H9 (cell line): ENCODE results near the gene PTGES2. TPM values are rescaled to one million over a fixed set of nuclear protein-coding genes. Genes with fewer than 3 reads are reported as not detected.

Source experiments
- DNase-seq: peaks from one replicate; pipeline ENCODE4 v3.0.0-alpha.2; 2017
- H2AFZ ChIP-seq: one replicate; pipeline ENCODE4 v1.6.1; 2013; ENCODE audit warnings: mild to moderate bottlenecking, low read length, control low read depth, moderate library complexity
- H2AK5ac ChIP-seq: 2 replicates; pipeline ENCODE4 v1.6.1; 2013; ENCODE audit warnings: low read length, control low read depth, mixed read lengths; ENCODE audit not compliant: insufficient read length
- H2BK120ac ChIP-seq: one replicate; pipeline ENCODE4 v1.6.1; 2013; ENCODE audit warnings: low read depth, mild to moderate bottlenecking, low read length, control low read depth, inconsistent platforms; ENCODE audit not compliant: poor library complexity, severe bottlenecking
- H2BK12ac ChIP-seq: 2 replicates; pipeline ENCODE4 v1.6.1; 2013; ENCODE audit warnings: low read length, control low read depth, mixed read lengths, low read depth; ENCODE audit not compliant: insufficient read length
- H2BK15ac ChIP-seq: 2 replicates; pipeline ENCODE4 v1.6.1; 2013; ENCODE audit warnings: low read depth, low read length, control low read depth
- H2BK20ac ChIP-seq: one replicate; pipeline ENCODE4 v1.6.1; 2013; ENCODE audit warnings: low read depth, mild to moderate bottlenecking, low read length, control low read depth, inconsistent platforms; ENCODE audit not compliant: poor library complexity, severe bottlenecking
- H2BK5ac ChIP-seq: 2 replicates; pipeline ENCODE4 v1.6.1; 2013; ENCODE audit warnings: low read length, control low read depth, mixed read lengths; ENCODE audit not compliant: insufficient read length
- H3K14ac ChIP-seq: 2 replicates; pipeline ENCODE4 v1.6.1; 2013; ENCODE audit warnings: low read length, control low read depth; ENCODE audit not compliant: insufficient read depth
- H3K18ac ChIP-seq: 2 replicates; pipeline ENCODE4 v1.6.1; 2013; ENCODE audit warnings: low read depth, mild to moderate bottlenecking, mixed read lengths, low read length, control low read depth; ENCODE audit not compliant: insufficient read length
- H3K23ac ChIP-seq: 2 replicates; pipeline ENCODE4 v1.6.1; 2013; ENCODE audit warnings: low read length, control low read depth, mixed read lengths, low read depth; ENCODE audit not compliant: insufficient read length
- H3K23me2 ChIP-seq: 2 replicates; pipeline ENCODE4 v1.6.1; 2013; ENCODE audit warnings: low read depth, mild to moderate bottlenecking, mixed read lengths, low read length, control low read depth; ENCODE audit not compliant: insufficient read length, poor library complexity, severe bottlenecking
- H3K27ac ChIP-seq: 2 replicates; pipeline ENCODE4 v1.5.1; 2013; ENCODE audit warnings: low read length, control low read depth, mixed read lengths, low read depth; ENCODE audit not compliant: insufficient read length
- H3K27me3 ChIP-seq: 2 replicates; pipeline ENCODE4 v1.6.1; 2013; ENCODE audit warnings: low read length, control low read depth, inconsistent platforms; ENCODE audit not compliant: insufficient read depth
- H3K4ac ChIP-seq: 2 replicates; pipeline ENCODE4 v1.6.1; 2013; ENCODE audit warnings: low read depth, mild to moderate bottlenecking, control low read depth, inconsistent platforms, low read length, moderate library complexity
- H3K4me1 ChIP-seq: 2 replicates; pipeline ENCODE4 v1.6.1; 2013; ENCODE audit warnings: low read length, control low read depth, inconsistent platforms; ENCODE audit not compliant: insufficient read depth
- H3K4me2 ChIP-seq: 2 replicates; pipeline ENCODE4 v1.6.1; 2013; ENCODE audit warnings: low read length, control low read depth, mixed read lengths; ENCODE audit not compliant: insufficient read length, insufficient read depth
- H3K56ac ChIP-seq: 2 replicates; pipeline ENCODE4 v1.6.1; 2013; ENCODE audit warnings: low read depth, mild to moderate bottlenecking, mixed read lengths, low read length, control low read depth; ENCODE audit not compliant: insufficient read length
- H3K79me1 ChIP-seq: 2 replicates; pipeline ENCODE4 v1.6.1; 2013; ENCODE audit warnings: low read depth, mild to moderate bottlenecking, moderate library complexity, low read length, control low read depth, inconsistent platforms; ENCODE audit not compliant: insufficient read depth, poor library complexity, severe bottlenecking
- H3K79me2 ChIP-seq: 2 replicates; pipeline ENCODE4 v1.6.1; 2013; ENCODE audit warnings: low read length, control low read depth, inconsistent platforms; ENCODE audit not compliant: insufficient read depth
- H3K9ac ChIP-seq: 2 replicates; pipeline ENCODE4 v1.6.1; 2013; ENCODE audit warnings: low read length, control low read depth, mixed read lengths; ENCODE audit not compliant: insufficient read length; ENCODE audit errors: extremely low read depth
- H3K9me3 ChIP-seq: one replicate; pipeline ENCODE4 v1.6.1; 2013; ENCODE audit warnings: low read depth, low read length, inconsistent platforms; ENCODE audit not compliant: control insufficient read depth
- H3T11ph ChIP-seq: one replicate; pipeline ENCODE4 v1.6.1; 2013; ENCODE audit warnings: mild to moderate bottlenecking, low read length, control low read depth, inconsistent platforms
- H4K20me1 ChIP-seq: one replicate; pipeline ENCODE4 v1.6.1; 2013; ENCODE audit not compliant: control insufficient read depth, insufficient read length, insufficient read depth
- H4K5ac ChIP-seq: 2 replicates; pipeline ENCODE4 v1.6.1; 2013; ENCODE audit warnings: low read depth, mild to moderate bottlenecking, mixed read lengths, low read length, control low read depth; ENCODE audit not compliant: insufficient read length
- H4K8ac ChIP-seq: replicated peaks from 2 replicates; pipeline ENCODE4 v1.6.1; 2013; ENCODE audit warnings: low read length, control low read depth, mixed read lengths, low read depth; ENCODE audit not compliant: insufficient read length
- H4K91ac ChIP-seq: 2 replicates; pipeline ENCODE4 v1.6.1; 2013; ENCODE audit warnings: low read depth, mild to moderate bottlenecking, moderate library complexity, mixed read lengths, low read length, control low read depth; ENCODE audit not compliant: insufficient read length
- H3K27ac Mint-ChIP-seq, 3 experiments: 2 replicates in 2 of 3; 3 replicates in 1 of 3; pipeline ENCODE4 v1.8.0; 2020 to 2021; ENCODE audit warnings: mixed read lengths in 3 of 3, mild to moderate bottlenecking in 1 of 3, moderate library complexity in 1 of 3
- H3K27me3 Mint-ChIP-seq: 2 replicates; pipeline ENCODE4 v1.8.0; 2021; ENCODE audit warnings: low read depth, mild to moderate bottlenecking, moderate library complexity, mixed read lengths
- H3K36me3 Mint-ChIP-seq, 3 experiments: 2 replicates in 2 of 3; 3 replicates in 1 of 3; pipeline ENCODE4 v1.8.0; 2020 to 2021; ENCODE audit warnings: low read depth in 3 of 3, mixed read lengths in 3 of 3; ENCODE audit not compliant: insufficient read depth in 1 of 3
- H3K4me1 Mint-ChIP-seq, 2 experiments: 2 replicates each; pipeline ENCODE4 v1.8.0; 2020; ENCODE audit warnings: mixed read lengths in 2 of 2
- H3K4me3 Mint-ChIP-seq, 2 experiments: 2 replicates in 1 of 2; 3 replicates in 1 of 2; pipeline ENCODE4 v1.8.0; 2020 to 2021; ENCODE audit warnings: mild to moderate bottlenecking in 2 of 2, mixed read lengths in 2 of 2, moderate library complexity in 1 of 2
- H3K9me3 Mint-ChIP-seq, 2 experiments: 2 replicates in 1 of 2; 3 replicates in 1 of 2; pipeline ENCODE4 v1.8.0; 2020; ENCODE audit warnings: mild to moderate bottlenecking in 2 of 2, mixed read lengths in 2 of 2, moderate library complexity in 1 of 2
- WGBS: extraction: QIAGEN DNeasy Blood & Tissue Kit; methylation state at CpG from one replicate; pipeline ENCODE4 v1.1.7; 2013; ENCODE audit warnings: missing lambda C conversion rate, low lambda C conversion rate, mixed read lengths; ENCODE audit not compliant: insufficient read length; ENCODE audit errors: extremely low coverage; 5-methylcytosine and 5-hydroxymethylcytosine counted together
- total RNA-seq: library from RNA; stranded (reverse); gene quantifications from 2 replicates; pipeline ENCODE4 v1.2.1, GENCODE V29; 2021
- TF ChIP-seq, protein P1 (sequence below): fragments of 200-600 bp; sonication (generic); conservative IDR thresholded peaks from 3 replicates; pipeline ENCODE4 v1.8.0; 2021; ENCODE audit warnings: antibody characterized with exemption, mild to moderate bottlenecking

PTGES2 gene
- total RNA-seq, 1 experiment from 2014 or later, result 63.9 TPM

DNA sequence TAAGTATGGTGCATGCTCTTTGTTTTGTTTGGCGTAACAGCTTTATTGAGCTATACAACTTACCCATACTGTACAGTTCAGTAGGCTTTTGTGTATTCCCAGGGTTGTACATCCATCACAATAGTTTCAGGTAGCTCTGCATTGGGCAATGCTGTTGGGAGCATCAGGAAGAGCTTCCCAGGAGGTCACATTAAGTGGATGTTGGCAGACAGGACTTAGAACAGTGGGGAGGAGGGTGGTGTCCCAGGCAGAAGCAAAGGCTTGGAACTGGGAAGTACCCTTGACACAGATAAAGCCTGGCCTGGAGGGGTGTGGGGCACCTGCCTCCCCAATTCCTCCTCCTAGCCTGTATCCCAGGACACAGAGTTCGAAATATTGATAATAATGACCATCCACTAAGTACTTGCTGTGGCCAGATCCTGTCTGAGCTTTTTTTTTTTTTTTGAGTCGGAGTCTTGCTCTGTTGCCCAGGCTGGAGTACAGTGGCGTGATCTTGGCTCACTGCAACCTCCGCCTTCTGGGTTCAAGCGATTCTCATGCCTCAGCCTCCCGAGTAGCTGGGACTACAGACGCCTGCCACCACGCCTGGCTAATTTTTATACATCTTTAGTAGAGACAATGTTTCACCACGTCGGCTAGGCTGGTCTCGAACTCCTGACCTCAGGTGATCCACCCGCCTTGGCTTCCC lies 33.8 kb upstream of the PTGES2 start:
- no peak overlapping the region for H2BK12ac ChIP-seq
- no peak overlapping the region for H3K27ac ChIP-seq
- H2BK5ac ChIP-seq, result no peak overlapping the region
- H2AFZ ChIP-seq, result no peak overlapping the region
- Mint-ChIP-seq H3K36me3 (peaks cover 7 to 37% (median 19%) of the 10 kb centered on the region in 3 experiments; a peak in 6 of 7 replicates), H3K4me1 (peaks cover 6 to 8% of the 10 kb centered on the region in 2 experiments), H3K27me3 (no peaks in the 10 kb centered on the region), H3K4me3 (peak overlapping the region; percentile 76 to 82), H3K9me3 (no peaks in the 10 kb centered on the region), H3K27ac (no peak overlapping the region)
- no peaks in the 10 kb centered on the region for H4K20me1 ChIP-seq
- no peak overlapping the region for H4K5ac ChIP-seq
- H3K18ac ChIP-seq, result no peak overlapping the region
- H3T11ph ChIP-seq, result no peak overlapping the region
- peaks cover 7% of the 10 kb centered on the region for H3K23me2 ChIP-seq
- H2AK5ac ChIP-seq, result no peak overlapping the region
- H3K9ac ChIP-seq, result no peak overlapping the region
- H3K14ac ChIP-seq, result no peak overlapping the region
- DNase-seq, result no peak
- no peaks in the 10 kb centered on the region; the same call in 1 of the 2 replicates for H3K4me1 ChIP-seq
- H3K4me2 ChIP-seq, result no peak overlapping the region
- H3K4ac ChIP-seq, result no peak overlapping the region
- H3K79me1 ChIP-seq, result no peaks in the 10 kb centered on the region
- H3K27me3 ChIP-seq, result no peaks in the 10 kb centered on the region
- H3K23ac ChIP-seq, result no peak overlapping the region
- H4K91ac ChIP-seq, result no peak overlapping the region
- H2BK20ac ChIP-seq, result no peak overlapping the region
- no peak overlapping the region for H4K8ac ChIP-seq
- H2BK120ac ChIP-seq, result no peak overlapping the region
- WGBS, result no CpG with 5 or more reads among the region's 13 CpGs
- no peaks in the 10 kb centered on the region for H3K9me3 ChIP-seq
- no peak overlapping the region for H2BK15ac ChIP-seq
- no peak overlapping the region for H3K56ac ChIP-seq
- no peaks in the 10 kb centered on the region for H3K79me2 ChIP-seq
- TF ChIP-seq, protein P1, sequence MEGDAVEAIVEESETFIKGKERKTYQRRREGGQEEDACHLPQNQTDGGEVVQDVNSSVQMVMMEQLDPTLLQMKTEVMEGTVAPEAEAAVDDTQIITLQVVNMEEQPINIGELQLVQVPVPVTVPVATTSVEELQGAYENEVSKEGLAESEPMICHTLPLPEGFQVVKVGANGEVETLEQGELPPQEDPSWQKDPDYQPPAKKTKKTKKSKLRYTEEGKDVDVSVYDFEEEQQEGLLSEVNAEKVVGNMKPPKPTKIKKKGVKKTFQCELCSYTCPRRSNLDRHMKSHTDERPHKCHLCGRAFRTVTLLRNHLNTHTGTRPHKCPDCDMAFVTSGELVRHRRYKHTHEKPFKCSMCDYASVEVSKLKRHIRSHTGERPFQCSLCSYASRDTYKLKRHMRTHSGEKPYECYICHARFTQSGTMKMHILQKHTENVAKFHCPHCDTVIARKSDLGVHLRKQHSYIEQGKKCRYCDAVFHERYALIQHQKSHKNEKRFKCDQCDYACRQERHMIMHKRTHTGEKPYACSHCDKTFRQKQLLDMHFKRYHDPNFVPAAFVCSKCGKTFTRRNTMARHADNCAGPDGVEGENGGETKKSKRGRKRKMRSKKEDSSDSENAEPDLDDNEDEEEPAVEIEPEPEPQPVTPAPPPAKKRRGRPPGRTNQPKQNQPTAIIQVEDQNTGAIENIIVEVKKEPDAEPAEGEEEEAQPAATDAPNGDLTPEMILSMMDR, result no peak
